Hepatocyte (in vitro differentiated cells): ENCODE data around the gene NOMO2. TPM values are rescaled to one million over a fixed set of nuclear protein-coding genes. Genes with fewer than 3 reads are reported as not detected.
"Not testable (repeated sequence)": the region's sequence is repeated elsewhere in the genome, so short reads cannot be mapped to it uniquely, and the experiment has no call there.

Source experiments
- DNase-seq: peaks from one replicate; pipeline ENCODE4 v3.0.0-alpha.2; 2016; ENCODE audit warnings: low spot score
- H2AFZ ChIP-seq: fragments of 200-600 bp; sonication (generic); 2 replicates; pipeline ENCODE4 v1.6.0; 2016; ENCODE audit warnings: antibody characterized with exemption, mild to moderate bottlenecking
- H3K27ac ChIP-seq: fragments of 200-600 bp; sonication (generic); 2 replicates; pipeline ENCODE4 v1.5.1; 2016; ENCODE audit warnings: mild to moderate bottlenecking
- H3K27me3 ChIP-seq: fragments of 200-600 bp; sonication (generic); 2 replicates; pipeline ENCODE4 v1.6.1; 2016
- H3K36me3 ChIP-seq: fragments of 200-600 bp; sonication (generic); replicated peaks from 2 replicates; pipeline ENCODE4 v1.5.1; 2016; ENCODE audit warnings: low read depth; ENCODE audit not compliant: insufficient read depth
- H3K4me1 ChIP-seq: fragments of 200-600 bp; sonication (generic); 2 replicates; pipeline ENCODE4 v1.5.1; 2016; ENCODE audit warnings: mild to moderate bottlenecking, moderate library complexity; ENCODE audit not compliant: insufficient read depth
- H3K4me2 ChIP-seq: fragments of 200-600 bp; sonication (generic); 2 replicates; pipeline ENCODE4 v1.6.0; 2016
- H3K4me3 ChIP-seq: fragments of 200-600 bp; sonication (generic); 2 replicates; pipeline ENCODE4 v1.5.1; 2016; ENCODE audit warnings: mild to moderate bottlenecking
- H3K79me2 ChIP-seq: fragments of 200-600 bp; sonication (generic); 2 replicates; pipeline ENCODE4 v1.6.0; 2017; ENCODE audit warnings: mild to moderate bottlenecking
- H3K9me2 ChIP-seq: fragments of 200-600 bp; sonication (generic); replicated peaks from 2 replicates; pipeline ENCODE4 v1.6.0; 2017; ENCODE audit warnings: mild to moderate bottlenecking; ENCODE audit not compliant: insufficient read depth
- H3K9me3 ChIP-seq: fragments of 200-600 bp; sonication (generic); 2 replicates; pipeline ENCODE4 v1.5.1; 2016; ENCODE audit warnings: low read depth, mild to moderate bottlenecking
- H4K20me1 ChIP-seq: fragments of 200-600 bp; sonication (generic); 2 replicates; pipeline ENCODE4 v1.6.0; 2016; ENCODE audit warnings: mild to moderate bottlenecking; ENCODE audit not compliant: insufficient read depth, poor library complexity, severe bottlenecking
- WGBS: methylation state at CpG from one replicate; pipeline ENCODE4 v1.1.6; 2016; ENCODE audit warnings: low lambda C conversion rate; ENCODE audit errors: missing lambda C conversion rate; 5-methylcytosine and 5-hydroxymethylcytosine counted together
- polyA plus RNA-seq: library from polyadenylated mRNA; unstranded; fragments of >200 nt; fragmentation: Nextera tagmentation; extraction: Ambion mirVana; gene quantifications from 2 replicates; pipeline ENCODE4 v1.2.1, GENCODE V29; 2016
- total RNA-seq: library from RNA; depleted of rRNA; stranded (reverse); fragments of >200 nt; gene quantifications from 2 replicates; pipeline ENCODE4 v1.2.3, GENCODE V29; 2014

Gene NOMO2
- total and polyA plus RNA-seq, 2 experiments from 2014 or later, result 92.8 to 129 TPM

GRCh38 chr16:18401851-18402657 lies 159.8 kb downstream of the NOMO2 start:
- not testable (repeated sequence) for H3K79me2 ChIP-seq, H3K27me3 ChIP-seq, H3K4me2 ChIP-seq, H4K20me1 ChIP-seq, H3K9me2 ChIP-seq, H3K9me3 ChIP-seq, H2AFZ ChIP-seq, H3K4me3 ChIP-seq, H3K27ac ChIP-seq, H3K4me1 ChIP-seq, DNase-seq, H3K36me3 ChIP-seq
- no CpG with 5 or more reads among the region's 88 CpGs for WGBS

- H4K20me1 ChIP-seq, H3K4me3 ChIP-seq, H3K9me3 ChIP-seq, DNase-seq, H3K9me2 ChIP-seq, H3K27ac ChIP-seq, H3K36me3 ChIP-seq, H3K27me3 ChIP-seq, H3K79me2 ChIP-seq, H2AFZ ChIP-seq, H3K4me1 ChIP-seq: not testable (repeated sequence)
- peak overlapping the region; percentile 64 for H3K4me2 ChIP-seq
- 4% methylated on average over 9 of the region's 38 CpGs for WGBS
Measured at GRCh38 chr16:18401159-18401558, 160.7 kb downstream of the NOMO2 start.

DNA sequence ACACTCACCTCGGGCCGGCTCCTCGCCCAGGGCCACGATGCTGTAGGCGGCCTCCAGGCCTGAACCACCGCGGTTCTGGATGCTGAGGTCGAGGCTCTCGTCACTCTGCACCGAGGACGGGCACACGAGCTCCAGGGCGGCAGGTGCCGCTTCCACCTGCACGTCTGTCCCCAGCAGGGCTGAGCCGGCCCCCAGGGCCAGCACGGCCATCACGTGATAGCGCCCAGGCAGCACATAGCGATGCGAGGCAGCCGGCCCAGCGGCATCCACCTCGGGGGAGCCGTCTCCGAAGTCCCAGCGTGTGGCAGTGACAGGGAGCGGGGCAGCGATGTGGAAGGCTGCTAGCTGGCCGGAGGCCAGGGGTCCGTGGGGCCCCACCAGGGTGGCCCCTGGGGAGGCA lies 167.5 kb downstream of the NOMO2 start:
- H3K27ac ChIP-seq, H4K20me1 ChIP-seq, H3K4me1 ChIP-seq, H3K9me3 ChIP-seq, H3K79me2 ChIP-seq, H3K36me3 ChIP-seq, H3K4me3 ChIP-seq, H3K4me2 ChIP-seq, H3K27me3 ChIP-seq, H3K9me2 ChIP-seq, DNase-seq, H2AFZ ChIP-seq: not testable (repeated sequence)
- WGBS, result 96% methylated on average over 7 of the region's 31 CpGs

- not testable (repeated sequence) for H3K4me1 ChIP-seq, H3K9me2 ChIP-seq, H3K4me2 ChIP-seq, H3K4me3 ChIP-seq, H3K36me3 ChIP-seq, H3K27me3 ChIP-seq, H3K27ac ChIP-seq, DNase-seq, H2AFZ ChIP-seq, H3K9me3 ChIP-seq, H4K20me1 ChIP-seq, H3K79me2 ChIP-seq
- WGBS, result no CpG with 5 or more reads among the region's 43 CpGs
Measured at GRCh38 chr16:18387767-18388166, 174.1 kb downstream of the NOMO2 start.

- H3K9me2 ChIP-seq, H3K27ac ChIP-seq, H4K20me1 ChIP-seq, H3K4me3 ChIP-seq, H3K27me3 ChIP-seq, H3K4me1 ChIP-seq, H3K4me2 ChIP-seq, H3K79me2 ChIP-seq, H3K9me3 ChIP-seq, DNase-seq, H3K36me3 ChIP-seq, H2AFZ ChIP-seq: not testable (repeated sequence)
- WGBS, result 96% methylated on average over 16 of the region's 25 CpGs
Measured at GRCh38 chr16:18386517-18386916, 175.4 kb downstream of the NOMO2 start.

DNA sequence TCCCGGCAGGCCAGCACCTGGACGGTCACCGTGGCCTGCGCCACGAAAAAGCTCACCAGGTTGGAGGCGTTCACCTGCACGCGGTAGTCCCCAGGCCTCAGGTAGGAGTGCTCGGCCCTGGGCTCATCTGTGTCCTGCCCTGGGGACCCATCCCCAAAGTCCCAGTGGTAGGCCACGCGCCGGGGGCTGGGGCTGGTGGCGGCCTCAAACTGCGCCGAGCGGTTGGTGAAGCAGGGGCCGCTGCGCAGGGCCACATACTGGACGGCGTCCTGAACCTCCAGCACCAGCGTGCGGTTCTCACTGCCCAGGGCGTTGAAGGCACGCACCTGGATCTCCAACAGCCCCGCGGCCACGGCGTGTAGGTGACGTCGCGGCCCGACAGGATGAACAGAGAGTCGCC lies 176.6 kb downstream of the NOMO2 start:
- not testable (repeated sequence) for H3K4me2 ChIP-seq, H4K20me1 ChIP-seq, H3K9me2 ChIP-seq, H2AFZ ChIP-seq, H3K27ac ChIP-seq, H3K27me3 ChIP-seq, H3K4me3 ChIP-seq, H3K9me3 ChIP-seq, DNase-seq, H3K36me3 ChIP-seq, H3K79me2 ChIP-seq, H3K4me1 ChIP-seq
- no CpG with 5 or more reads among the region's 33 CpGs for WGBS

DNA sequence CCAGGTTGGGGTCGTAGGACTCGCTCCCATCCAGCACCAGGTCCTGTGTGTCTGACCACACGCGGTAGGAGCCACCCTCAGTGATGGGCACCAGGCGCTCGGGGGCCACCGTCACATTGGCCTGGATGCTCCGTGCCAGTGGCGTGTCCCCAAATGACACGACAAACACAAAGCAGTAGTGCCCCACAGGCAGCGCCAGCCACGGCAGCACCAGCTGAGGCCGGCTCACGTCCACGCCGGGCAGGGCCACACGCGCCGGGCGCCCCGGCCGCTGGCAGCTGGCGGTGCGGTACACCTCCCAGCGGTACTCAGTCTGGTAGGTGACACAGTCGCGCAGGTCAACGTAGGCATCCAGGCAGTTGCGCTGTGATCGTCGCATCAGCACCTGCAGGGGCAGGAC lies 177.0 kb downstream of the NOMO2 start:
- H3K9me3 ChIP-seq, DNase-seq, H3K79me2 ChIP-seq, H4K20me1 ChIP-seq, H3K4me1 ChIP-seq, H3K36me3 ChIP-seq, H3K9me2 ChIP-seq, H2AFZ ChIP-seq, H3K4me3 ChIP-seq, H3K27me3 ChIP-seq, H3K4me2 ChIP-seq, H3K27ac ChIP-seq: not testable (repeated sequence)
- WGBS, result no CpG with 5 or more reads among the region's 31 CpGs

DNA sequence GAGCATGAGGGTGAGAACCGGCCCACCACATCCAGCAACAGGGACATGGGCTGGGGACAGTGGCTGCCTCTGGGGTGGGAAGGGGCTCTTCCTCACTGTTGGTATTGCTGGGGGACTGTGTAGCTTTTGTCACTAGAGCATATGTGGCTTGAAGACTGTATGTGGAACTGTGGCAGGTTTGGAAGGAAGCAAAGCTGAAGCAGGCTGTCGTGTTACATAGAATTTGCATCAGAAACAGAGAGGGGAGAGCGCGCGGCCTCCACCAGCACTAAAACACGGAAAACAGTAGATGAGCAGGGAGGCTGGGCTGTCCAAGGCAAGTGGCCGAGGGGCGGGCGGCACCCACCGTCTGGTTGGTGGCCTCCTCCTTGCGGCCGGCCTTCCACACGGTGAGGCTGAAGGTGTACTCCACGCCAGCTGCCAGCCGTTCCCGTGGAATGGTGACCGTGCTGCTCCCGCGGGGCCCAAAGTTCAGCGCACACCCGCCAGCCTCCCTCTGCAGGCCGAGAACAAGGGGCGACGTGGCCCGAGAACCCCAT lies 177.7 kb downstream of the NOMO2 start:
- H2AFZ ChIP-seq, H3K9me2 ChIP-seq, H4K20me1 ChIP-seq, H3K36me3 ChIP-seq, H3K4me3 ChIP-seq, H3K79me2 ChIP-seq, DNase-seq, H3K4me2 ChIP-seq, H3K4me1 ChIP-seq, H3K27me3 ChIP-seq, H3K27ac ChIP-seq, H3K9me3 ChIP-seq: not testable (repeated sequence)
- 97% methylated on average over 10 of the region's 25 CpGs for WGBS

- not testable (repeated sequence) for H3K4me3 ChIP-seq, DNase-seq, H3K4me2 ChIP-seq, H3K4me1 ChIP-seq, H3K27me3 ChIP-seq, H3K9me2 ChIP-seq, H3K27ac ChIP-seq, H3K79me2 ChIP-seq, H2AFZ ChIP-seq, H3K36me3 ChIP-seq, H4K20me1 ChIP-seq, H3K9me3 ChIP-seq
- no CpG with 5 or more reads among the region's 28 CpGs for WGBS
Measured at GRCh38 chr16:18382696-18383095, 179.2 kb downstream of the NOMO2 start.
